IMR-90 (cell line): ENCODE measurements around the gene COL2A1. TPM values are rescaled to one million over a fixed set of nuclear protein-coding genes. Genes with fewer than 3 reads are reported as not detected.

Experiments
- ATAC-seq: fragments of 200-7000 bp; cut with Tn5 transposase; 2 replicates; pipeline ENCODE4 v1.9.1; 2020; ENCODE audit warnings: low read depth, mild to moderate bottlenecking, moderate library complexity
- BruUV-seq: library from RNA; stranded (reverse); fragments of 400-500 nt; replicated peaks from 2 replicates; lab custom pipeline; 2021; lab: Mats Ljungman, UMichigan
- CTCF ChIA-PET: fragments of 300-600 bp; formaldehyde crosslinking; extraction: SDS; loops from one replicate; lab custom pipeline; 2021; ENCODE audit warnings: antibody characterized with exemption; lab: Yijun Ruan, JAX
- POLR2A ChIA-PET: fragments of 300-600 bp; sonication (Branson Sonifier 250); formaldehyde crosslinking; loops from one replicate; lab custom pipeline; 2022; ENCODE audit warnings: antibody characterized with exemption; ENCODE audit not compliant: unreplicated experiment; lab: Charles Lee
- DNase-seq: peaks from one replicate; pipeline ENCODE4 v3.0.0; 2013
- H2AFZ ChIP-seq: replicated peaks from 2 replicates; pipeline ENCODE3; 2013; ENCODE audit warnings: low read length, mild to moderate bottlenecking; ENCODE audit not compliant: poor library complexity
- H2AK5ac ChIP-seq: 2 replicates; pipeline ENCODE4 v1.6.1; 2013; ENCODE audit warnings: low read depth, low read length, inconsistent platforms
- H2AK9ac ChIP-seq: replicated peaks from 2 replicates; pipeline ENCODE3; 2013; ENCODE audit warnings: mild to moderate bottlenecking, low read depth, low read length, moderate library complexity; ENCODE audit not compliant: poor library complexity
- H2BK120ac ChIP-seq: 2 replicates; pipeline ENCODE4 v1.6.1; 2013; ENCODE audit warnings: low read depth, low read length, inconsistent platforms
- H2BK15ac ChIP-seq: 3 replicates; pipeline ENCODE4 v1.6.1; 2013; ENCODE audit warnings: low read depth, low read length, inconsistent platforms
- H2BK20ac ChIP-seq: 2 replicates; pipeline ENCODE4 v1.6.1; 2013; ENCODE audit warnings: low read depth, mild to moderate bottlenecking, inconsistent platforms, low read length, moderate library complexity
- H2BK5ac ChIP-seq: 2 replicates; pipeline ENCODE4 v1.6.1; 2013; ENCODE audit warnings: mild to moderate bottlenecking, low read depth, low read length, inconsistent platforms; ENCODE audit not compliant: poor library complexity, severe bottlenecking
- H3K14ac ChIP-seq: replicated peaks from 2 replicates; pipeline ENCODE4 v1.6.1; 2013; ENCODE audit warnings: low read depth, low read length, inconsistent platforms
- H3K18ac ChIP-seq: 2 replicates; pipeline ENCODE4 v1.6.1; 2013; ENCODE audit warnings: low read depth, low read length, control low read depth
- H3K23ac ChIP-seq: 2 replicates; pipeline ENCODE4 v1.6.1; 2013; ENCODE audit warnings: low read depth, low read length, inconsistent platforms
- H3K27ac ChIP-seq: 2 replicates; pipeline ENCODE4 v1.5.1; 2013; ENCODE audit warnings: mild to moderate bottlenecking, control low read depth, low read length; ENCODE audit not compliant: insufficient read depth
- H3K27me3 ChIP-seq: 2 replicates; pipeline ENCODE4 v1.6.1; 2013; ENCODE audit warnings: low read length; ENCODE audit not compliant: control insufficient read depth, insufficient read depth
- H3K36me3 ChIP-seq: 2 replicates; pipeline ENCODE4 v1.6.1; 2013; ENCODE audit warnings: low read length, mixed read lengths; ENCODE audit not compliant: control insufficient read depth, insufficient read depth
- H3K4ac ChIP-seq: 2 replicates; pipeline ENCODE4 v1.6.1; 2013; ENCODE audit warnings: low read depth, low read length, inconsistent platforms
- H3K4me1 ChIP-seq: 2 replicates; pipeline ENCODE4 v1.6.1; 2013; ENCODE audit warnings: low read length, mixed read lengths; ENCODE audit not compliant: control insufficient read depth, insufficient read depth
- H3K4me2 ChIP-seq: 2 replicates; pipeline ENCODE4 v1.6.1; 2013; ENCODE audit warnings: low read depth, mild to moderate bottlenecking, control low read depth, low read length, moderate library complexity
- H3K4me3 ChIP-seq: 2 replicates; pipeline ENCODE4 v1.5.1; 2013; ENCODE audit warnings: low read depth, mild to moderate bottlenecking, control low read depth, low read length, moderate library complexity; ENCODE audit not compliant: insufficient read depth
- H3K56ac ChIP-seq: 2 replicates; pipeline ENCODE4 v1.6.1; 2013; ENCODE audit warnings: low read length, inconsistent platforms; ENCODE audit not compliant: insufficient read depth; ENCODE audit errors: extremely low read depth
- H3K79me1 ChIP-seq, 2 experiments: 2 replicates each; pipeline ENCODE4 v1.6.1; 2013; ENCODE audit warnings: low read length in 2 of 2, inconsistent platforms in 1 of 2, low read depth in 1 of 2
- H3K9ac ChIP-seq: 2 replicates; pipeline ENCODE4 v1.6.1; 2013; ENCODE audit warnings: low read depth, low read length, control low read depth
- H3K9me1 ChIP-seq: 2 replicates; pipeline ENCODE4 v1.6.1; 2013; ENCODE audit warnings: low read length, inconsistent platforms; ENCODE audit not compliant: insufficient read depth
- H3K9me3 ChIP-seq: 2 replicates; pipeline ENCODE4 v1.6.1; 2013; ENCODE audit warnings: low read length; ENCODE audit not compliant: control insufficient read depth, insufficient read depth
- H4K20me1 ChIP-seq: 2 replicates; pipeline ENCODE4 v1.6.1; 2013; ENCODE audit warnings: low read length, inconsistent platforms; ENCODE audit not compliant: insufficient read depth
- H4K5ac ChIP-seq: 2 replicates; pipeline ENCODE4 v1.6.1; 2013; ENCODE audit warnings: mild to moderate bottlenecking, low read depth, low read length, control low read depth
- H4K8ac ChIP-seq, 2 experiments: 2 replicates each; pipeline ENCODE4 v1.6.1; 2013; ENCODE audit warnings: low read depth in 2 of 2, low read length in 2 of 2, control low read depth in 1 of 2, inconsistent platforms in 1 of 2
- H4K91ac ChIP-seq: 2 replicates; pipeline ENCODE4 v1.6.1; 2013; ENCODE audit warnings: low read depth, low read length, inconsistent platforms; ENCODE audit not compliant: insufficient read depth
- CHD1 ChIP-seq: IDR thresholded peaks from 2 replicates; pipeline ENCODE4 v1.6.1; 2012; ENCODE audit warnings: low read depth, low read length, improper control_type of control experiment
- MAFK ChIP-seq: IDR thresholded peaks from 2 replicates; pipeline ENCODE4 v1.6.1; 2012; ENCODE audit warnings: low read depth, low read length, improper control_type of control experiment
- RAD21 ChIP-seq: IDR thresholded peaks from 2 replicates; pipeline ENCODE4 v1.6.1; 2012; ENCODE audit warnings: low read length, improper control_type of control experiment
- WGBS, 2 experiments: methylation state at CpG; one replicate each; pipeline versions ENCODE4 v1.1.5 to v1.1.7; 2013; ENCODE audit warnings: missing lambda C conversion rate in 2 of 2; ENCODE audit not compliant: insufficient read length in 1 of 2; ENCODE audit errors: extremely low coverage in 2 of 2; 5-methylcytosine and 5-hydroxymethylcytosine counted together
- dilution Hi-C: fragments of 300-500 bp; cut with HindIII; formaldehyde crosslinking; loops from one replicate; pipeline ENCODE4 v1.14.3; 2018; ENCODE audit warnings: low sequenced_read_pairs; ENCODE audit not compliant: unreplicated experiment
- in situ Hi-C: fragments of 300-500 bp; cut with MboI; formaldehyde crosslinking; loops from 3 replicates; pipeline ENCODE4 v1.14.3; 2019; ENCODE audit warnings: low sequenced_read_pairs, inconsistent platforms, mixed read lengths
- intact Hi-C: fragments of 100-400 bp; cut with micrococcal nuclease; formaldehyde crosslinking; loops from 2 replicates; pipeline ENCODE4 v1.10.0; 2022
- polyA plus RNA-seq, 3 experiments: library from polyadenylated mRNA; depleted of rRNA; stranded (reverse); fragments of >200 nt; gene quantifications; 2 replicates each; pipeline ENCODE4 v1.2.3, GENCODE V29; 2012; ENCODE audit warnings: low replicate concordance in 1 of 3
- total RNA-seq: library from RNA; depleted of rRNA; stranded (reverse); fragments of >200 nt; gene quantifications from 2 replicates; pipeline ENCODE4 v1.2.3, GENCODE V29; 2012

The COL2A1 gene
- total and polyA plus RNA-seq, 2 of the 4 experiments (the other 2 are of a cell fraction) = 0.05 TPM; not detected in 1

GRCh38 chr12:48027183-48028002, 23.1 kb upstream of the COL2A1 start:
- Histone ChIP-seq H3K36me3 (no peaks in the 10 kb centered on the region), H2BK20ac (no peak overlapping the region), H3K56ac (no peak overlapping the region), H3K4me2 (no peak overlapping the region), H4K20me1 (no peaks in the 10 kb centered on the region), H4K8ac (no peak overlapping the region), H2AK9ac (no peak overlapping the region), H2BK120ac (no peak overlapping the region), H3K9ac (no peak overlapping the region), H2AFZ (no peak overlapping the region), H4K5ac (no peak overlapping the region), H3K27ac (no peak overlapping the region), H3K79me1 (no peaks in the 10 kb centered on the region), H2AK5ac (no peak overlapping the region), H2BK5ac (no peak overlapping the region), H4K91ac (no peak overlapping the region), H3K4me3 (no peak overlapping the region), H3K9me1 (no peaks in the 10 kb centered on the region), H3K4me1 (peaks cover 4% of the 10 kb centered on the region; the same call in 1 of the 2 replicates), H3K9me3 (no peaks in the 10 kb centered on the region), H2BK15ac (no peak overlapping the region), H3K27me3 (peaks cover 61% of the 10 kb centered on the region), H3K23ac (no peak overlapping the region), H3K18ac (no peak overlapping the region), H3K4ac (no peak overlapping the region), H3K14ac (no peak overlapping the region)
- ChIA-PET CTCF (no interaction called here), POLR2A (no interaction called here)
- 57% methylated on average over 4 of the region's 18 CpGs; no CpG with 5 or more reads in 1 of the 2 experiments for WGBS, 2 experiments
- intact Hi-C loops = no loop called here
- dilution Hi-C loops = no loop called here
- in situ Hi-C loops = no loop called here
- ATAC-seq (no peak), DNase-seq (no peak)
- BruUV-seq = no TSS peak
- TF ChIP-seq MAFK (no peak), CHD1 (no peak), RAD21 (no peak)
